HCT116 (cell line): ENCODE measurements around the gene FOXRED1. TPM values are rescaled to one million over a fixed set of nuclear protein-coding genes. Genes with fewer than 3 reads are reported as not detected.

Source experiments
- ATAC-seq: fragments of 200-7000 bp; cut with Tn5 transposase; 2 replicates; pipeline ENCODE4 v1.9.1; 2020; ENCODE audit warnings: mild to moderate bottlenecking, moderate library complexity
- BruUV-seq: library from RNA; stranded (reverse); fragments of 400-500 nt; replicated peaks from 2 replicates; lab custom pipeline; 2021; lab: Mats Ljungman, UMichigan
- CTCF ChIA-PET: fragments of 300-600 bp; sonication (Branson Sonifier 250); formaldehyde crosslinking; loops from one replicate; lab custom pipeline; 2021; ENCODE audit warnings: antibody characterized with exemption; lab: Charles Lee
- POLR2A ChIA-PET: fragments of 300-600, 350-600 bp; sonication (Branson Sonifier 250); formaldehyde crosslinking; loops from one replicate; lab custom pipeline; 2021; ENCODE audit warnings: antibody characterized with exemption; lab: Charles Lee
- RAD21 ChIA-PET, 2 experiments: fragments of 300-600 bp; sonication (Branson Sonifier 250); formaldehyde crosslinking; loops; one replicate each; lab custom pipeline; 2023; ENCODE audit warnings: low total read pairs in 2 of 2; ENCODE audit not compliant: uncharacterized antibody in 2 of 2, unreplicated experiment in 2 of 2, low non-redundant PET in 1 of 2; lab: Charles Lee
- DNase-seq: peaks from one replicate; pipeline ENCODE4 v3.0.0-alpha.2; 2010; ENCODE audit warnings: low read depth, low spot score
- H2AFZ ChIP-seq: fragments of 200-600 bp; shearing (Covaris generic), sonication (generic); 2 replicates; pipeline ENCODE4 v1.6.1; 2017; ENCODE audit warnings: low read depth, mixed run types, mixed read lengths, antibody characterized with exemption, low read length; ENCODE audit not compliant: poor library complexity, severe bottlenecking
- H3K27ac ChIP-seq: 2 replicates; pipeline ENCODE4 v1.5.1; 2012; ENCODE audit warnings: low read depth, low read length
- H3K27me3 ChIP-seq: fragments of 200-600 bp; sonication (generic); 2 replicates; pipeline ENCODE4 v1.6.1; 2016; ENCODE audit warnings: mixed run types, low read length, mixed read lengths; ENCODE audit not compliant: insufficient read depth
- H3K36me3 ChIP-seq, 2 experiments: fragments of 200-500 bp in 1 of 2; fragments of 200-600 bp in 1 of 2; sonication (Bioruptor generic) in 1 of 2; sonication (generic) in 1 of 2; 2 replicates each; pipeline versions ENCODE4 v1.5.1 to v1.6.1; 2014 to 2016; ENCODE audit warnings: low read length in 2 of 2, inconsistent platforms in 1 of 2, mixed read lengths in 1 of 2, mixed run types in 1 of 2; ENCODE audit not compliant: insufficient read depth in 2 of 2, control insufficient read depth in 1 of 2
- H3K4me1 ChIP-seq, 2 experiments: fragments of 200-600 bp in 1 of 2; sonication (generic) in 1 of 2; 2 replicates each; pipeline versions ENCODE4 v1.5.1 to v1.6.1; 2012 to 2017; ENCODE audit warnings: low read length in 2 of 2, inconsistent platforms in 1 of 2, mild to moderate bottlenecking in 1 of 2, mixed read lengths in 1 of 2, mixed run types in 1 of 2, moderate library complexity in 1 of 2; ENCODE audit not compliant: insufficient read depth in 2 of 2, control insufficient read depth in 1 of 2
- H3K4me2 ChIP-seq: fragments of 200-600 bp; sonication (generic); 2 replicates; pipeline ENCODE4 v1.6.1; 2017; ENCODE audit warnings: mixed run types, low read length, mixed read lengths
- H3K4me3 ChIP-seq, 2 experiments: fragments of 200-600 bp in 1 of 2; sonication (generic) in 1 of 2; replicated peaks in 1 of 2; 2 replicates each; pipeline ENCODE4 v1.5.1; 2011 to 2016; ENCODE audit warnings: low read length in 2 of 2, control low read depth in 1 of 2, low read depth in 1 of 2, mild to moderate bottlenecking in 1 of 2, mixed read lengths in 1 of 2, mixed run types in 1 of 2
- H3K79me2 ChIP-seq: fragments of 200-600 bp; sonication (generic); 2 replicates; pipeline ENCODE4 v1.6.1; 2017; ENCODE audit warnings: mild to moderate bottlenecking, mixed run types, low read length, moderate library complexity, mixed read lengths; ENCODE audit not compliant: insufficient read depth
- H3K9ac ChIP-seq: fragments of 200-600 bp; sonication (generic); 2 replicates; pipeline ENCODE4 v1.6.1; 2016; ENCODE audit warnings: low read length, mixed read lengths
- H3K9me2 ChIP-seq: fragments of 200-600 bp; sonication (generic), shearing (Covaris generic); 2 replicates; pipeline ENCODE4 v1.6.1; 2017; ENCODE audit warnings: mixed run types, mild to moderate bottlenecking, moderate library complexity; ENCODE audit not compliant: insufficient read depth
- H3K9me3 ChIP-seq, 2 experiments: fragments of 200-500 bp in 1 of 2; fragments of 200-600 bp in 1 of 2; sonication (Bioruptor generic) in 1 of 2; sonication (generic) in 1 of 2; 2 replicates each; pipeline ENCODE4 v1.6.1; 2014 to 2017; ENCODE audit warnings: low read length in 2 of 2, mixed read lengths in 2 of 2, inconsistent platforms in 1 of 2, low read depth in 1 of 2, mild to moderate bottlenecking in 1 of 2, mixed run types in 1 of 2, moderate library complexity in 1 of 2; ENCODE audit not compliant: control insufficient read depth in 1 of 2, insufficient read depth in 1 of 2
- H4K20me1 ChIP-seq: fragments of 200-600 bp; sonication (generic), shearing (Covaris generic); 2 replicates; pipeline ENCODE4 v1.6.1; 2017; ENCODE audit warnings: mixed run types, mild to moderate bottlenecking, moderate library complexity; ENCODE audit not compliant: insufficient read depth
- CBX3 ChIP-seq: IDR thresholded peaks from 2 replicates; pipeline ENCODE4 v1.6.1; 2012; ENCODE audit warnings: low read depth
- CEBPB ChIP-seq: IDR thresholded peaks from 2 replicates; pipeline ENCODE4 v1.6.1; 2012; ENCODE audit warnings: low read depth
- ELF1 ChIP-seq: IDR thresholded peaks from 2 replicates; pipeline ENCODE4 v1.6.1; 2012; ENCODE audit warnings: low read depth, borderline replicate concordance
- EZH2phosphoT487 ChIP-seq: fragments of 200-600 bp; IDR thresholded peaks from 2 replicates; pipeline ENCODE4 v1.6.1; 2018; ENCODE audit warnings: antibody characterized with exemption, borderline replicate concordance
- FOSL1 ChIP-seq: IDR thresholded peaks from 2 replicates; pipeline ENCODE4 v1.6.1; 2012; ENCODE audit warnings: low read depth
- JUND ChIP-seq: IDR thresholded peaks from 2 replicates; pipeline ENCODE4 v1.6.1; 2012
- MAX ChIP-seq: IDR thresholded peaks from 2 replicates; pipeline ENCODE4 v1.6.1; 2012
- POLR2AphosphoS5 ChIP-seq: IDR thresholded peaks from 2 replicates; pipeline ENCODE4 v1.6.1; 2011; ENCODE audit warnings: mild to moderate bottlenecking, low read depth, low read length, moderate library complexity
- RAD21 ChIP-seq: IDR thresholded peaks from 2 replicates; pipeline ENCODE4 v1.6.1; 2012; ENCODE audit warnings: low read depth, mild to moderate bottlenecking
- SIN3A ChIP-seq: IDR thresholded peaks from 2 replicates; pipeline ENCODE4 v1.6.1; 2012; ENCODE audit warnings: low read depth
- SP1 ChIP-seq: IDR thresholded peaks from 2 replicates; pipeline ENCODE4 v1.6.1; 2012; ENCODE audit warnings: low read depth
- TCF7L2 ChIP-seq: IDR thresholded peaks from 2 replicates; pipeline ENCODE4 v1.7.0; 2011; ENCODE audit warnings: borderline replicate concordance, inconsistent platforms; ENCODE audit not compliant: insufficient read depth, insufficient read length; ENCODE audit errors: extremely low read depth
- ZBTB33 ChIP-seq: IDR thresholded peaks from 2 replicates; pipeline ENCODE4 v1.6.1; 2011; ENCODE audit warnings: mild to moderate bottlenecking, low read length, moderate library complexity; ENCODE audit not compliant: insufficient replicate concordance; ENCODE audit errors: extremely low read depth
- ZFX ChIP-seq: fragments of 450-650 bp; IDR thresholded peaks from 2 replicates; pipeline ENCODE4 v1.6.1; 2017
- ZNF274 ChIP-seq: fragments of 200-500 bp; sonication (Bioruptor generic); IDR thresholded peaks from 2 replicates; pipeline ENCODE4 v1.6.1; 2014; ENCODE audit warnings: mild to moderate bottlenecking, low read depth, low read length, inconsistent platforms
- intact Hi-C: fragments of 100-400 bp; cut with micrococcal nuclease; formaldehyde crosslinking; loops from 2 replicates; pipeline ENCODE4 v1.10.0; 2022
- total RNA-seq: library from RNA; stranded (reverse); gene quantifications from one replicate; pipeline ENCODE4 v1.2.1, GENCODE V29; 2021; ENCODE audit not compliant: unreplicated experiment

FOXRED1 gene
- total RNA-seq, 1 experiment from 2014 or later: 41.3 TPM

DNA sequence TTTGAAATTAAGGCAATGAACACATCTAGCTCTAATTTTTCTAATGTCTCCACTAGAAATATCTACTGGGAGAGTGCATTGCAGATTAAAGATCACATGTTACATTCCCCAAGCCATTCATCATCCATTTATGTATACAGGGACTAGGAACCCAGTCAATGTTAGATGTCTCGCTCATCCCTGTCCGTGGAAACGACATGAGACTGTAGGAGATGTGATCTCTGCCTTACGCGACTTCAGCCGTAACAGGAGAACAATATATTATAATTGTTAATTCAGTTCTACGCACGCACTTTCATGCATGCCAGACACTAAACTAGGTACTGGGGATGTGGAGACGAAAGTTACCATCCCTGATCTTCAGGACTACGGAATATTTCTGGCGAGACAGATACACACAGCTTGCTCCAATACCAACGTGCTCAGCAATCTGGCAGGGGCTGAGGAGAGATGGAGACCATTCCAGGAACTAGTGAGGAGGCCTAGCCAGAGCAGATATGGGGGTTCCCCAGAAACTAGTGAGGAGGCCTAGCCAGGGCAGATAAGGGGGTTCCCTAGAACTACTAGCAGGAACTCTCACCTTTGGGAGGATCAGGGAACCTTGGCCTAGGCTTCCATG, 35.6 kb downstream of the FOXRED1 start:
- DNase-seq: no peak
- POLR2A ChIA-PET: interaction anchor here (0.5 to 1.0 kb wide), 2 partner anchors 21 to 122 kb away, joined by 3 read pairs; no protein-coding TSS in a partner anchor
- peak overlapping the region; percentile 86 for H3K4me2 ChIP-seq
- H4K20me1 ChIP-seq: no peaks in the 10 kb centered on the region
- intact Hi-C loops: no loop called here
- no peaks in the 10 kb centered on the region for H3K9me3 ChIP-seq
- peak; percentile 11; the same call in 1 of the 2 replicates for ATAC-seq
- BruUV-seq: TSS peak; percentile 62
- peak overlapping the region; percentile 78 to 80 for H3K4me3 ChIP-seq
- RAD21 ChIA-PET: no interaction called here
- peak overlapping the region; percentile 94 for H3K9ac ChIP-seq
- H3K4me1 ChIP-seq: peaks cover 11 to 20% of the 10 kb centered on the region in 2 experiments; a peak in 2 of 4 replicates
- H3K27ac ChIP-seq: peak overlapping the region; percentile 92
- no peaks in the 10 kb centered on the region for H3K27me3 ChIP-seq
- H2AFZ ChIP-seq: peak overlapping the region; percentile 83
- H3K9me2 ChIP-seq: no peaks in the 10 kb centered on the region
- CTCF ChIA-PET: interaction anchor here (1.0 kb wide), 1 partner anchor 176 kb away, joined by 7 read pairs; no protein-coding TSS in a partner anchor
- TF ChIP-seq CEBPB (no peak), JUND (peak; percentile 23; the same call in 1 of the 2 replicates)
- H3K79me2 ChIP-seq: peaks cover 16% of the 10 kb centered on the region
- no peaks in the 10 kb centered on the region for H3K36me3 ChIP-seq

DNA sequence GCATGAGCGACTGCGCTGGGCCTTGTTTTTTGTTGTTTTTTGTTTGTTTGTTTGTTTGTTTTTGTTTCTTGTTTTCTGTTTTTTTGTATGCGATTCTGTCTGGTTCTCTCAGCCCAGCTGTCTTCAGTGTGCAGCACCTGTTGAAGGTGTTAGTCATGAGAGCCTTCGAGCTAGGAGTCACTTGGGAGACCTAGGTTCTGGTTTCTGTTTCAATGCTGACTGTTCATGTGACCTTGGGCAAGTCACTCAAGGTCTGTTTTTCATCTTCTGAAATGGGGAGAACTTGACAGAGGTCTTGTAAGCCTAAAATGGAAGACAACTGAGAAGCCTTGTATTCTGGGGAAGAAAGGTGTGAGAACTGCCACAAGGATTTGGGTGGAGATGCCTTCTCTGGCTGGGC, 36.7 kb downstream of the FOXRED1 start:
- intact Hi-C loops: no loop called here
- H3K79me2 ChIP-seq: peaks cover 16% of the 10 kb centered on the region
- no peaks in the 10 kb centered on the region for H3K9me3 ChIP-seq
- ATAC-seq (no peak), DNase-seq (no peak)
- no peaks in the 10 kb centered on the region for H3K36me3 ChIP-seq
- H4K20me1 ChIP-seq: no peaks in the 10 kb centered on the region
- ChIA-PET RAD21 (no interaction called here), CTCF (no interaction called here), POLR2A (no interaction called here)
- H3K27ac ChIP-seq: no peak overlapping the region
- no peaks in the 10 kb centered on the region for H3K9me2 ChIP-seq
- H3K4me2 ChIP-seq: no peak overlapping the region
- H3K4me3 ChIP-seq: no peak overlapping the region
- H2AFZ ChIP-seq: no peak overlapping the region
- TF ChIP-seq SP1 (no peak), TCF7L2 (no peak), ZBTB33 (no peak), FOSL1 (no peak), EZH2phosphoT487 (no peak), ZNF274 (no peak), JUND (no peak), SIN3A (no peak), CBX3 (no peak), ZFX (no peak), ELF1 (no peak), POLR2AphosphoS5 (no peak), MAX (no peak), RAD21 (no peak)
- H3K27me3 ChIP-seq: no peaks in the 10 kb centered on the region
- no peak overlapping the region for H3K9ac ChIP-seq
- no TSS peak for BruUV-seq
- H3K4me1 ChIP-seq: peaks cover 11 to 20% of the 10 kb centered on the region in 2 experiments; a peak in 2 of 4 replicates
